Measurements from ENCODE around the gene CACNB1.

The CACNB1 gene

GRCh38 chr17:39222866-39223834 lies 25.7 kb upstream of the CACNB1 start:
- Mint-ChIP-seq H3K27me3 (peaks cover 90% of the 10 kb centered on the region), H3K4me1 (peaks cover 16% of the 10 kb centered on the region), H3K36me3 (no peaks in the 10 kb centered on the region), H3K27ac (no peak overlapping the region), H3K4me3 (no peak overlapping the region), H3K9me3 (no peaks in the 10 kb centered on the region)
- CTCF ChIA-PET, result interaction anchor here (1.5 to 3.3 kb wide), 2 partner anchors 10 to 13 kb away, joined by 7 to 14 read pairs; no protein-coding TSS in a partner anchor
- DNase-seq, result no peak

GRCh38 chr17:39222151-39222550 lies 24.7 kb upstream of the CACNB1 start:
- CTCF ChIA-PET, result interaction anchor here (1.3 to 3.3 kb wide), 2 partner anchors 14 to 47 kb away, joined by 5 to 14 read pairs; no protein-coding TSS in a partner anchor
- no peak for DNase-seq
- Mint-ChIP-seq H3K36me3 (no peaks in the 10 kb centered on the region), H3K9me3 (no peaks in the 10 kb centered on the region), H3K27me3 (peaks cover 90% of the 10 kb centered on the region), H3K4me1 (peaks cover 16% of the 10 kb centered on the region), H3K27ac (no peak overlapping the region), H3K4me3 (no peak overlapping the region)

- no peak for DNase-seq
- H3K36me3 Mint-ChIP-seq, result no peaks in the 10 kb centered on the region
- peaks cover 16% of the 10 kb centered on the region for H3K4me1 Mint-ChIP-seq
- CTCF ChIA-PET, result interaction anchor here (1.3 to 3.3 kb wide), 2 partner anchors 15 to 46 kb away, joined by 5 to 14 read pairs; no protein-coding TSS in a partner anchor
- H3K9me3 Mint-ChIP-seq, result no peaks in the 10 kb centered on the region
- H3K27ac Mint-ChIP-seq, result no peak overlapping the region
- H3K4me3 Mint-ChIP-seq, result no peak overlapping the region
- peaks cover 90% of the 10 kb centered on the region for H3K27me3 Mint-ChIP-seq
Observed at GRCh38 chr17:39221572-39221971, 24.1 kb upstream of the CACNB1 start.

DNA sequence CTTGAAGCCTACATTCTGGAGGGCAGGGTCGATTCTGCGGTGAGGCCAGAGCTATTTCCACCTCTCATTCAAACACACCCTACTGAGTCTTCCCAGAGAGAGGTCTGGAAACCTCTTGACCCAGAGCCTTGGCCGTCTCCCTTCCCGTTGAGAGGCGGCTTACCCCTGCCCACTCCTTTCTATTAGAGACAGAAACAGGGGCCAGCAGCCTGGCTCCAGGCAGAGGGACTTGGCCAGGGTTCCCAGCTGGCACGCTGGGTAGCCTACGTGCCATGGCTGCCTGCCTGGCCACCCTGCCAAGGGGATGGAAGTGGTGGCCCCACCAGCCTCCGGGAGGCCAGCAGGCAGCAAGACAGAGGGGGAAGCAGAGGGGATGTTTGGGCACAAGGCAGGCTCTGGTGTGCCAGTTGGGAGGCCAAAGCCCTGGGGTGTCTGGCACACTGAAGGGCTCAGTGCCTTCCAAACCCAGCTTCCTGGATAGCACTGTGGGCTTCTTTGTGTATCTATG lies 22.2 kb upstream of the CACNB1 start:
- peaks cover 8% of the 10 kb centered on the region for H3K4me1 Mint-ChIP-seq
- CTCF ChIA-PET, result interaction anchor here (1.2 kb wide), 1 partner anchor 20 kb away, joined by 5 read pairs; no protein-coding TSS in a partner anchor
- H3K27me3 Mint-ChIP-seq, result peaks cover 88% of the 10 kb centered on the region
- no peak overlapping the region for H3K27ac Mint-ChIP-seq
- H3K4me3 Mint-ChIP-seq, result no peak overlapping the region
- no peaks in the 10 kb centered on the region for H3K36me3 Mint-ChIP-seq
- no peaks in the 10 kb centered on the region for H3K9me3 Mint-ChIP-seq
- no peak for DNase-seq

- peaks cover 88% of the 10 kb centered on the region for H3K27me3 Mint-ChIP-seq
- no peak overlapping the region for H3K27ac Mint-ChIP-seq
- no peak for DNase-seq
- CTCF ChIA-PET, result interaction anchor here (1.2 to 1.9 kb wide), 2 partner anchors 12 to 21 kb away, joined by 5 to 11 read pairs; no protein-coding TSS in a partner anchor
- H3K36me3 Mint-ChIP-seq, result no peaks in the 10 kb centered on the region
- no peaks in the 10 kb centered on the region for H3K9me3 Mint-ChIP-seq
- H3K4me1 Mint-ChIP-seq, result peaks cover 3% of the 10 kb centered on the region
- no peak overlapping the region for H3K4me3 Mint-ChIP-seq
Observed at GRCh38 chr17:39218906-39219305, 21.4 kb upstream of the CACNB1 start.

- H3K4me1 Mint-ChIP-seq, result no peaks in the 10 kb centered on the region
Observed at GRCh38 chr17:39217734-39218369, 20.4 kb upstream of the CACNB1 start.

GRCh38 chr17:39213852-39214251 lies 16.4 kb upstream of the CACNB1 start:
- Mint-ChIP-seq H3K4me1 (peaks cover 11% of the 10 kb centered on the region), H3K27me3 (peaks cover 96% of the 10 kb centered on the region), H3K9me3 (no peaks in the 10 kb centered on the region), H3K27ac (no peak overlapping the region), H3K4me3 (no peak overlapping the region), H3K36me3 (no peaks in the 10 kb centered on the region)
- DNase-seq, result no peak
- CTCF ChIA-PET, result interaction anchor here (1.0 to 1.9 kb wide), 2 partner anchors 17 to 22 kb away, joined by 3 to 6 read pairs; no protein-coding TSS in a partner anchor

More at GRCh38 chr17:39217734-39218369, 20.4 kb upstream of the CACNB1 start:
- H3K36me3 Mint-ChIP-seq, result no peaks in the 10 kb centered on the region
- no peak overlapping the region for H3K27ac Mint-ChIP-seq
- no peaks in the 10 kb centered on the region for H3K9me3 Mint-ChIP-seq
- no peak overlapping the region for H3K4me3 Mint-ChIP-seq
- CTCF ChIA-PET, result interaction anchor here (0.8 to 1.9 kb wide), 7 partner anchors 11 to 53 kb away, joined by 3 to 11 read pairs (median 5); partner anchors contain the start of gene RPL19
- DNase-seq, result no peak
- peaks cover 86% of the 10 kb centered on the region for H3K27me3 Mint-ChIP-seq

DNA sequence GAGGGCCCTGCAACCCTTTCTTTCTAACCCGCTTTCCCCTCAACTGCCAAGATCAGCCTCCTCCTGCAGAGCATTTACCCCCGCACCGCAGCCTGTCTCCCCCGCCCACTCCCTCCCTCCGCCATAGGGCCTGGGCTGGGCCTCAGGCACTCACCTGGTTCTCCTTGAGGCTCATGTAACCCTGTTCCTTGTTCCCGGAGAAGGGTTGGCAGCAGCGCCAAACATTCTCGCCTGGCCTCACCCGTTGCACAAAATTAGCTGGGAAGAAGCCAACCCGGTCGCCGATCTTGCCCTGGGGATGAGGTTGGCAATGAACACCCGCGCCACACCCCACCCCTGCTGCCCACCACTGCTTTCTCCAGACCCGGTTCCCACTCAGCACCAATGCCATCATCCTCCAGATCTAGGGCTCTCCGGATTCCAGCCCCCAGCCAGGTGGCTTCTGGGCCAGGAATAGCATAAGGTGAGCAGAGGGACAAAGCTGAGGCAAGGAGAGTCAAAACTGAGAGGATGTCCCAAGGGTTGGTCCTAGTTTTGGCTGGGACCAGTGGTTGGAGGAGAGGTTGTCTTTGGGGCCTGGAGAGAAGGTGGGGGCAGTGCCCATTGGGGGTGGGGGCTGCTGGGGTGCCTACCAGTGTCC lies 15.5 kb upstream of the CACNB1 start:
- Mint-ChIP-seq H3K9me3 (no peaks in the 10 kb centered on the region), H3K27me3 (peaks cover 96% of the 10 kb centered on the region), H3K4me1 (peaks cover 19% of the 10 kb centered on the region), H3K36me3 (no peaks in the 10 kb centered on the region), H3K27ac (no peak overlapping the region), H3K4me3 (no peak overlapping the region)
- CTCF ChIA-PET, result interaction anchor here (1.3 kb wide), 1 partner anchor 23 kb away, joined by 5 read pairs; no protein-coding TSS in a partner anchor
- DNase-seq, result no peak

DNA sequence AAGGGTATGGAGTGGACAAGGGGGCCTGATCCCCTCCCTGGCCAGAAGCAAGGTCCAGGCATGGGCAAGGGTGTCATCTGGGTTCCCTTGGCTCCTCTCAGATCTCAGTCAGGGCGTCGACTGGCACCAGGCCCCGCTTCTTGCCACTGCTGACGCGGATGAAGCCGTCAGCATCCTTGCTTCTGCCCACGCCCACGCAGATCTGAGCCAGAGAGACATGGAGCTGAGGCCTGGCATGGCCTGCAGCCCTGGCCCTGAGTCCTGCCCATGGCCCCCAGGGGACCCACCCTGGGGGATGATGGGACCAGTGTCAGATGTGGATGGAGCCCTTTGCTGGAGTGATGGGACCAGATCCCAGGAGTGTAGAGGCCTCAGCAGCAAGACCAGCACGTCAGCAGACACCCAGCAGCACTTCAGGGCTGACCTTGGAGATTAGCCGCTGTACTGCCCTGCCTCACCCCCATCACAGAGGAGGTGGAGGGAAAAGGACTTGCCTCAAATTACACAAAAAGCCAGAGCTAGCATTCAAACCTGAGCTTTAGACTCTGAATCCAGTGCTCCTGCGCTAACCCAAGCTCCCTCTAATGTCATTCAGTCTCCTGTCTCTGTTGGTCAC lies 14.8 kb upstream of the CACNB1 start:
- Mint-ChIP-seq H3K36me3 (no peaks in the 10 kb centered on the region), H3K4me1 (peaks cover 22% of the 10 kb centered on the region), H3K4me3 (no peak overlapping the region), H3K27me3 (peaks cover 91% of the 10 kb centered on the region), H3K27ac (no peak overlapping the region), H3K9me3 (no peaks in the 10 kb centered on the region)
- no peak for DNase-seq
- CTCF ChIA-PET, result interaction anchor here (1.3 kb wide), 1 partner anchor 23 kb away, joined by 5 read pairs; no protein-coding TSS in a partner anchor

DNA sequence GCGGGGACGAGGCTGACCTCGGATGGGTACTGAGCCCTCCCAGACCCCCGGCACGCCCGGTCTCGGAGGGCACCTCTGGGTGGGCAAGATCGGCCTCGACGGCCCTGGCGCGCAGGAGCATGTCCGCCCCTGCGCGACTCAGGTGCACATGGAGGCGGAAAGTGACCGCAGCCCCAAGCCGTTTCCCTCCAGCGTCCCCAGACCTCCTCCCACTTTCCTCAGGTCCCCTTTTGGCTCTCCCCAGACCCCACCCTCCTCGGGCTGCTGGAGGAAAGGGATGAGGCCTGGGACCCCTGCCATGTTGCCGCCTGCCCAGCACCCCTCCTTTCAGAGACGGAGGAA lies 12.6 kb upstream of the CACNB1 start:
- H3K9me3 Mint-ChIP-seq, result no peaks in the 10 kb centered on the region
- peaks cover 31% of the 10 kb centered on the region for H3K4me1 Mint-ChIP-seq

DNA sequence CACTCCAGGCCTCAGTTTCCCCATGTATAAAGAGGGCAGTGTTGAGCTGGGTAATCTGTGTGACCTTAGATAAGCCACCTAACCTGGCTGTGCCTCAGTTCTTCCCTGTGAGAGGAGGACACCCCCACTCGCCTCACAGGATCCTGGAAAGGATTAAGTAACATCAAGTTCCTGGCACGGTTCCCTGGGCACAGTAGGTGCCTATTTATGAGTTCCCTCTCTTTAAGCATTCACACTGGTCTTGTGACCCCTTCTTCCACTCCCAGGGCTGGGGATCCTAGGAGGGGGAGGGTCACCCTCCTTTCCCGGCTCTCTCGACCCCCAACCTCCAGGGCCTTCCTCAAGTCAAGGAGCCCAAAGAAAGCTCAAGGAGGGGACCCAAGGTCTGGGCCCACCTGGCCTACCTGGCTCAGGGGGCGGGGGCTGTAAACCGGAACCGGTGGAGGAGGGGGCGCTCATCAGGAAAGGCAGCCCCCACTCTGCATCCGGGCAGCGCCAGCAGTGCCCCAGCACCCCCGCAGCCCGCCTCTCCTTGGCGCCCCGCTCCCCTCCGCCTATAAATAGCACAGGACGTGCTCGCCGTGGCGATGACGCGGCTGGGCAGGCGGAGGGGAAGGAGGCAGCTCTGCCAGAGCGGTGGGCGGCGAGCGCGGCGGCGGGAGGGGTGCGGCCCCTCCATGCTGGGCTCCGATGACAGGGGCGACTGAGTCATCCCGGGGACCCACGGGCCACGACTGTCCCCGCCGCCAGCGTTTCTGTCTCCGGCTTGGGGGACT lies 12.0 kb upstream of the CACNB1 start:
- CTCF ChIA-PET, result interaction anchor here (1.0 to 8.2 kb wide), 4 partner anchors 22 to 36 kb away, joined by 3 to 162 read pairs (median 78); no protein-coding TSS in a partner anchor
- peak; percentile 80 for DNase-seq
- H3K27ac Mint-ChIP-seq, result no peak overlapping the region
- peaks cover 31% of the 10 kb centered on the region for H3K4me1 Mint-ChIP-seq
- H3K9me3 Mint-ChIP-seq, result no peaks in the 10 kb centered on the region
- H3K36me3 Mint-ChIP-seq, result peaks cover 5% of the 10 kb centered on the region
- peak overlapping the region; percentile 45 for H3K4me3 Mint-ChIP-seq
- H3K27me3 Mint-ChIP-seq, result peaks cover 69% of the 10 kb centered on the region

More for the DNA sequence above, 12.6 kb upstream of the CACNB1 start:
- DNase-seq, result no peak
- Mint-ChIP-seq H3K4me3 (peak overlapping the region; percentile 45), H3K27me3 (peaks cover 74% of the 10 kb centered on the region), H3K36me3 (no peaks in the 10 kb centered on the region), H3K27ac (no peak overlapping the region)
- CTCF ChIA-PET, result interaction anchor here (6.1 to 8.2 kb wide), 3 partner anchors 22 to 35 kb away, joined by 74 to 162 read pairs (median 81); no protein-coding TSS in a partner anchor

DNA sequence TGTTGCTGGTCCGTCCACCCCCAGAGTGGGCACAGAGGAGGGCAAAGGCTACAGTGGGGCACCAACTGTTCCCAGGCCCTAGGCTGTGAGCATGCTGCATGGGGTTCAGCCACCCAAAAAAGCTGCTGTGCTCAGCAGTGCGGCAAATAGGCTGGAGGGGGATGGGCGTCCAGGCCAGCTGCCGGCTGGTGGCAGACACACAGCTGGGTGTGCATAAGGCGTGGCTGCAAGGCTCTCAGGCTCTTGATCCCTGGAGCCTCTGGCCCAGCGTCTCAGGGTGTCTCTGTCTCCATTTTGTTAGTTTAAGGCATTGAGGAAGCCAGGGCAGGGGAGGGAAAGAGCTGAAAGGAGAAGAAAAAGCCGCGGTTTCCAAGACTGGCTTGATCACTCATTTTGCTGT lies 11.4 kb upstream of the CACNB1 start:
- Mint-ChIP-seq H3K4me1 (peaks cover 31% of the 10 kb centered on the region), H3K9me3 (no peaks in the 10 kb centered on the region), H3K36me3 (peaks cover 12% of the 10 kb centered on the region), H3K4me3 (no peak overlapping the region), H3K27me3 (peaks cover 63% of the 10 kb centered on the region), H3K27ac (no peak overlapping the region)
- DNase-seq, result no peak
- CTCF ChIA-PET, result interaction anchor here (1.0 to 8.2 kb wide), 5 partner anchors 23 to 39 kb away, joined by 3 to 162 read pairs (median 74); no protein-coding TSS in a partner anchor

Measured in activated naive CD4-positive, alpha-beta T cell treated with anti-CD3 and anti-CD28 coated beads, Interleukin-2, amount 10 ng/mL, durations not matched to agents 7 days and 5 days (primary cell).